HL-60 (cell line): ENCODE results near the gene LRP5.

ENCODE experiments used
- CTCF ChIP-seq: IDR thresholded peaks from one replicate; pipeline ENCODE4 v1.5.1; 2011; ENCODE audit warnings: low read length, control low read depth, inconsistent platforms; ENCODE audit not compliant: insufficient read depth
- GABPA ChIP-seq: IDR thresholded peaks from 2 replicates; pipeline ENCODE4 v1.6.1; 2012; ENCODE audit warnings: low read depth
- POLR2AphosphoS5 ChIP-seq: IDR thresholded peaks from 2 replicates; pipeline ENCODE4 v1.6.1; 2012; ENCODE audit warnings: low read depth
- REST ChIP-seq: IDR thresholded peaks from 2 replicates; pipeline ENCODE4 v1.6.1; 2012; ENCODE audit warnings: low read depth; ENCODE audit not compliant: insufficient replicate concordance

- TF ChIP-seq CTCF: no peak
- no peak for TF ChIP-seq POLR2AphosphoS5
- TF ChIP-seq GABPA: no peak
- TF ChIP-seq REST: no peak
Measured at GRCh38 chr11:68432874-68433273, 120.5 kb downstream of the LRP5 start.
